Glomerular visceral epithelial cell (primary cell): ENCODE measurements around the gene HPGDS.
"Not testable (repeated sequence)": the region's sequence is repeated elsewhere in the genome, so short reads cannot be mapped to it uniquely, and the experiment has no call there.

Experiments
- DNase-seq: peaks from one replicate; pipeline ENCODE4 v3.0.0-alpha.2; 2016; ENCODE audit errors: extremely low spot score

Gene HPGDS

DNA sequence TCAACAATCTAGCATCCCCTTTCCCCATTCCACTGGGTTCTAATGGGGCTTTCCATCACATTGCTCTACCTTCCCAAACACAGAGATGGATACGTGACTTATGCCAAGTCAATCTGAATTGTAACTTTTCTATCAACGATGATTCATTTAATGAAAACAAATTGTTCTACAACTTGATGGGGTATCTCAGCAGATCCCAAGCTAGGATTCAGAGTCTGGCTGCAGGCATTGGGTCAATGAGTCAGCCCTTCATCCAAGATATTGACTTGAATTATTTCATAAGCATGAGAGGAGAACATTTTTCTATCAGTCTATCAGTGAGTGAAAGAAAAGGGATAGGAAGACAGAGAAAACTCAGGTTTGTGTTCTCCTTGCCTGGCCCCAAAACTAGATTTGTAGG lies 15.0 kb upstream of the HPGDS start:
- DNase-seq: no peak

- no peak for DNase-seq
Observed at GRCh38 chr4:94356444-94356843, 13.8 kb upstream of the HPGDS start.

- DNase-seq: no peak
Observed at GRCh38 chr4:94354474-94354896, 11.8 kb upstream of the HPGDS start.

GRCh38 chr4:94352996-94353395 lies 10.4 kb upstream of the HPGDS start:
- DNase-seq: no peak

DNA sequence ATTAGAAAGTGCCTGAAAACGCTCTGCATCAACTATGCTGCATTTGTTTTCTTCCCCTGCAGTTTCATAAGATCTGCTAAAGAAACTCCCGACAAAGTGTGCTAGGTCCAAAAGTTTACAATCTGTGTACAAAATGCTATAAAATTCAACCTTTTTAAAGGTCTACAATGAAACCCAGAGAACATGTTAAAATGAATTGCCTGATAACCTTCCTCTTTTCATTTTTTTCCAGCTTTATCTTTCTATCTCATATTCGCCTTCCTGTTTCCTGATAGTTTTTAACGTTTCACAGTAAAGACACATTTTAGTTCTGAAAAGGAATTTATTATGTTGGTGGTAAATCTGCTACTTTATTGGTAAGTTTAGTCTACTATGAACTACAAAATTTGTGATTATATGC lies 9.5 kb upstream of the HPGDS start:
- DNase-seq: no peak

DNA sequence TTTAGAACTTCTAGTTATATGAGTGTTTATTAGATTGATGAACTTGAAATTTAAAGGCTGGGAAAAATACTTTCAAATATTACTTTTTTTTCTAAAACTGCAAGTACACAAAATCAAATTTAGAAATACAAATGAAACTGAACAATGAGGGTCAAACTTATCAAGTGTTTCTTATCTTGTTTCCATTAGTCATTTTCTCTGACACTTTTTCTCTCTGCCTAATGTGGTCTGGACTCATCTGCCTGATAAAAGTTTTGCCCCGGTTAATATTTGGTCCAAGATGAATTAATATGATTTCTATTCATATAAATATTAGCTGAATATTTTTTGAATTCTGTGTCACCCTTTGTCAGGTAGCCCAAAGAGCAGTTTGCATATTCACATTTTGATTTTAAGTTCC lies 8.7 kb upstream of the HPGDS start:
- DNase-seq: no peak

GRCh38 chr4:94350095-94350494 lies 7.5 kb upstream of the HPGDS start:
- no peak for DNase-seq

- no peak for DNase-seq
Observed at GRCh38 chr4:94349193-94349592, 6.6 kb upstream of the HPGDS start.

GRCh38 chr4:94348666-94349065 lies 6.0 kb upstream of the HPGDS start:
- no peak for DNase-seq

DNA sequence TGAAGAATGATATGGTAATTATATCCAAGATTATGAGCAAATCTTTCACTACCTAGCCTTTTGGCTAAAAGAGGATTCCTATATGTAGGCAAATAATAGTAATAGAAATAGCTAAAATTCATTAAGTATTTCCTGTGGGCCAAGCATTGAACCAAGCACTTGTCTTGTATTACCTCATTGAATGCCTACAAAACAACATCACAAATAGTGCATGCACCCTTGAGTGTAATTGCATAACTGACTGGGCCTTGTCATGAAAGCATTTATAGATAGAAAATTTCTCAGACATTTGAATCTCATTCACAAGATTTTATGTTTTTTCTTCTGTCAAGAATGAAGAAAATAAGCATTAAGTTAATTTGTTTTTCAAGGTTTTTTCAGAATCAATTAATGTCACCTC lies 3.9 kb upstream of the HPGDS start:
- DNase-seq: no peak

- no peak for DNase-seq
Observed at GRCh38 chr4:94345969-94346368, 3.3 kb upstream of the HPGDS start.

- DNase-seq: no peak
Observed at GRCh38 chr4:94345266-94345665, 2.6 kb upstream of the HPGDS start.

DNA sequence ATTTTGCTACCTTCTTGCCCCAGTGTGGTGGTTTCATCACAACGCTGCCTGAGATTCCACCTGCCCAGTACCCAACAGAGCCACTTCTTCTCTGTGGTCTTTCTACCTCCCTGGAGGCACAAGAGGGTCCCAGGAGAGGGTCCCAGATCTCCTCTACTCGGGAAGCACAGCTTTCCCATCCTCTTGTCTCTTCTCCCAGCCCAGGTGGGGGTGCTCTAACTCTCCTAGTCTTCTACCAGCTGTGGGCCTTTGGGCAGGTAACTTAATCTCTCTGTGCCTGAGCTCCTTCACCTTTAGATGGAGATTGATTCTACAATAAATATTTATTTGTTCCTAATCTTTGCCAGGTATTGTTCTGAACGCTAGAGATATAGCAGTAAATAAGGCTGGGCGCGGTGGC lies 1.8 kb upstream of the HPGDS start:
- no peak for DNase-seq

- DNase-seq: no peak
Observed at GRCh38 chr4:94341481-94342370, 910 bp downstream of the HPGDS start.

- DNase-seq: no peak
Observed at GRCh38 chr4:94339779-94340178, 2.9 kb downstream of the HPGDS start.

GRCh38 chr4:94338681-94339351 lies 3.8 kb downstream of the HPGDS start:
- no peak for DNase-seq

DNA sequence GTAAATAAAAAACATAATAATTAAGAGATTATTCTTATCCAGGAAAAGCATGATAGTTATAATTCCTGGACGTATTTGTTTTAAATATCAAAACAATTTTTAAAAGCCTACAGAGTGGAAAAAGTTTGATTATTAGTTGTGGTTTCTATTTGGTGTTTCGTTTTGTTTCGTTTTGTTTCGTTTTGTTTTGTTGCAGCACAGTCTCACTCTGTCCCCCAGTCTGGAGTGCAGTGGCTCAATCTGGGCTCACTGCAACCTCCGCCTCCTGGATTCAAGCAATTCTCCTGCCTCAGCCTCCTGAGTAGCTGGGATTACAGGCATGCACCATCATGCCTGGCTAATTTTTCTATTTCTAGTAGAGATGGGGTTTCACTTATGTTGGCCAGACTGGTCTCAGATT lies 5.8 kb downstream of the HPGDS start:
- not testable (repeated sequence) for DNase-seq

DNA sequence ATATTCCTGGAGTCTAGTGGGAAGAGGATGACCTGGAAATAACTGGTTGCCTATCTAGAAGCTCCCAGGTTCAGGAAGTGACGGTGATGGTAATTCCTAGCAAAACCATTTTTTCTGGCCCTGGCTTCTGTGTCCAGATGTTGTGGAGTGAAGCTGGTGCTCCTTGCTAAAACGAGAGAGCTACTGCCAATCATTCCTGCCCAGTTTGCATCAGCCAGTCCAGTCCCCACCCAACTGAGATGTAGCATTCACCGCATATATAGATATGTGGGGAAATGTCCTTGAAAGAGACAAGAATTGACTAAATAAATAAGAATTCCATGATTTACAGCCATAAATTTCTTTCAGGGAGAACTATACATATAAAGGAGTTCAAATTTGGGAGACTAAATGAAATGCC lies 6.3 kb downstream of the HPGDS start:
- no peak for DNase-seq

GRCh38 chr4:94334962-94335361 lies 7.7 kb downstream of the HPGDS start:
- DNase-seq: no peak

DNA sequence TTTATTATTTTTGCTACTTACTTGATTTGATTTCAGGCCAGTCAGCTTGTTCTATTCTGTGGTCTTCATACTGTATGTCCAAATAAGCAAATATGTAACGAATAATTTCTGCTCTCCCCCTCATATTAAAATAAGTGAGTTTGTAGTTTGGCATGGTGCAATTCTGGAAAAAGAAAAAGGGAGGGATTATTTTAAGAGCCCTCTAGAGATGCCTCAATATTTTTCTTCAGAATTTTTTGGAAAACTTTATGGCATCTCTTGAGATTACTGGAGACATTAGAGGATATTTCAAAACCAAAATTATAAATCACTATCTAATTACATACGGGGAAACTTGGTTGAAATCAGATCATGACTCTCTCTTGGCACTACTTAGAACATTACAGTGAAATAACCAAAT lies 8.2 kb downstream of the HPGDS start:
- DNase-seq: no peak

DNA sequence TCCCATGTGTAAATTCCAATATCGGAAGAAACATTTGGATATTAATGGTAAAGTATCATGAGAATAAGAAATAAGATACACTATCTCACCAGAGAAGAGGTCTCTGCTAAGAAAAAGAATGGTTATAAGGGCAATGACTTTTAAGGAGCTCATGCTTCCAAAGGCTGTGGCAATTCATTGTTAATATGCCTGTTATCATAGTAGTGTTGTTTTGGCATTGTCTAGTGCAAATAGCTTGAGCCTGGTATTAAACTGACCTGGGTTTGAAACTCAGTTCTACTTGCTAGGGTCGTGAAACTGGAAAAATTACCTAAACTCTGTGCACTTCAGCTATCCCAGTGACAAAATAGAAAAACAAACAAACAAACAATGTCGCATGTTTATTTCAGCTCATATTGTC lies 8.8 kb downstream of the HPGDS start:
- DNase-seq: no peak

DNA sequence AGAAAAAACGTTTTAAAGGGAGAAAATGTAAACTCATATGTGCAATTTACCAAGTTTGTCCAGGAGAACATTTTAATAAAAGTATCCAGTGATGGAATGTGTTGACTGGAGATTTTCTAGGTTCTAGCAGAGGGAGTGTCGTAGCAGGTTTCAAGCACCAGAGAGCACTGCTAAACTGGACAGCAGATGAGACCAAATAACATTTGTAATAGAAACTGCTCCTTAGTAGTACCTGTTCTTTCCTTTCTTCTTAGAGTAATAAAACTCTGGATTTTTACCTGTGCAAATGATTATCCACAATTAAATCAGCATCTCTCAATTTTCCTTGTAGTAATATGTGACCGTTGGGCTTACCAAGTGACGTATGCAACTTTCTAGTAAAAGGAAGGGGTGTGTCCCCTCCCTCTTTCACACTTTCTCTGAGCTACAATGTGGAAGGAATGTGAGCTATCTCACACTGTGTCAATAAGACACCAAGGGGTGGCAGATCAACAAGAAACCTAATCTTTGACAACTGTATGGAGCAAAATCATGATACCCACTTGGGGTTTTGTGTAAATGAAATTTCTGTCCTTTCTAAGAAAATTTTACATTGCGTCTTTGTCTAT lies 9.5 kb downstream of the HPGDS start:
- DNase-seq: no peak

DNA sequence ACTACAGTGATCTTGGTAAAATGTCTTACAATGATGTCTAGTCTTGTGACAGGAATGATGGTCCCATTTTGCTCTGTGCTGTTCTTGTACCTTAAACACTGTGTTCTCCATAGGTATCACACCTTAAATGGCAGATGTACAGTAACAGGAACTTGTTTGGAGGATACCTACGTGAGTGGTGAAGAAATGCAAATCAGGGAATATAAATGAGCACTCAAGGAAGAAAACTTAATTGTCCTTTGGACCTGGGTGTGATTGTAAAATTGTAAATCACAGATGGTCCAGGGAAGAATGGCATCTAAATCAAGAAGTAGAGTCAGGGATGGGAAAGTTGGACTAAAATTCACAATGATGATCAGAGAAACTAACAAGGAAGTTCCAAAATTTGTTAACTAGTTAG lies 12.7 kb downstream of the HPGDS start:
- no peak for DNase-seq
